ENCODE data around the gene SUCO. TPM values are rescaled to one million over a fixed set of nuclear protein-coding genes. Genes with fewer than 3 reads are reported as not detected.

The SUCO gene
- total RNA-seq, 4 donors from 2014 or later = 30.0 to 32.8 (median 30.7) TPM

DNA sequence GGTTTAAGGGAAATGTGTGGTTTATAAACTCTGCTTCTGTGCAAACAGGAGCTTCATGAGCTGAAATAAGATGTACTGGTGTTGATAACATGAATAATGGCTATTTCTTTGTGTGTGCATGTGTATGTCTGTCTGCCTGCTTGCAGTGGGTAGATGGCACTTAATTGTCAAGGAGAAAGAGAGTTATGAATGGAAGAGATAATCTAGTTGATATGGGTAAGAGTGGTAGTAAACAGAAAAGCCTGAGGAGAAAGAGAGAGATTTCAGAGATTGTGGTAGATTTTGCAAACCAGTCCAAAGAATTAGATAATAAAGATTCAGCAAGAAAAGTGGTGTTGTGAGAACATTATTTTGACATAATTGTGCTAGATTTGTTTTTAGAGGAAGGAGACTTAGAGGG lies 7.7 kb downstream of the SUCO start:
- DNase-seq (ENCODE audit: low spot score in 2 of 2) = no peak
- no peak overlapping the region for H3K4me3 ChIP-seq (ENCODE audit: low read depth, poor library complexity, severe bottlenecking)
- TF ChIP-seq, protein P1, sequence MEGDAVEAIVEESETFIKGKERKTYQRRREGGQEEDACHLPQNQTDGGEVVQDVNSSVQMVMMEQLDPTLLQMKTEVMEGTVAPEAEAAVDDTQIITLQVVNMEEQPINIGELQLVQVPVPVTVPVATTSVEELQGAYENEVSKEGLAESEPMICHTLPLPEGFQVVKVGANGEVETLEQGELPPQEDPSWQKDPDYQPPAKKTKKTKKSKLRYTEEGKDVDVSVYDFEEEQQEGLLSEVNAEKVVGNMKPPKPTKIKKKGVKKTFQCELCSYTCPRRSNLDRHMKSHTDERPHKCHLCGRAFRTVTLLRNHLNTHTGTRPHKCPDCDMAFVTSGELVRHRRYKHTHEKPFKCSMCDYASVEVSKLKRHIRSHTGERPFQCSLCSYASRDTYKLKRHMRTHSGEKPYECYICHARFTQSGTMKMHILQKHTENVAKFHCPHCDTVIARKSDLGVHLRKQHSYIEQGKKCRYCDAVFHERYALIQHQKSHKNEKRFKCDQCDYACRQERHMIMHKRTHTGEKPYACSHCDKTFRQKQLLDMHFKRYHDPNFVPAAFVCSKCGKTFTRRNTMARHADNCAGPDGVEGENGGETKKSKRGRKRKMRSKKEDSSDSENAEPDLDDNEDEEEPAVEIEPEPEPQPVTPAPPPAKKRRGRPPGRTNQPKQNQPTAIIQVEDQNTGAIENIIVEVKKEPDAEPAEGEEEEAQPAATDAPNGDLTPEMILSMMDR (IDR thresholded peaks at IDR 0.05) = no peak
- no peak for TF ChIP-seq POLR2A (IDR thresholded peaks at IDR 0.05)
- intact Hi-C loops (cut with DNase I; ENCODE audit: low total_unique reads) = no loop called here

DNA sequence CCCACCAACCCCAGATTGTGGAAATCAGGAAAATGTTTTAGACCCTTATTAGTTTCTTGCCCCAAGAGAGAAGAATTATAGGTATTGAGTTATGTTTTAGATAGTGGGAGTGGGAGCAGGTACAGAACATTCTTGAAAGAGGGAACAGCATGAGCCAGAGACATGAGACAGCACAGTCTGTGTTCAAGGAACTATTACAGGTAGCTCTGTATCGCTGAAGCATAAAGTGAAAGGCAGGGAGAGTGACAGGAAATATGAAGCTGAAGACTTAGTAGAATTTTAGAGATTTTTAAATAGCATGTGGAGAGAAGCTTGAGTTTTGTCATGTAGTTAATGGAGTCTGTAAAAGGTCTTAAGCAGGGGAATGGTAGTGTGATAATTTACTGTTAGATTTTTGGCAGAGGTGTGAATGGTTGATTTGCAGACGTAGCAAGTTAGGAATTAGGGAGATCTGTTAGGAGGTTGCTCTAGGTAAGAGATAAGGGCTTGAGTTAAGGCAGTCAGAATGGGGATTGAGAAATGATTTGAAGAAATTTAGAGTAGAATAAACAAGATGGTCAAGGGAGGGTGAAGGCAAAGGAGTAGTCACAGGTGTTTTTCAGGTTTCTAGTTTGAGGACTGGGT lies 11.6 kb downstream of the SUCO start:
- TF ChIP-seq, protein P1 (IDR thresholded peaks at IDR 0.05) = no peak
- TF ChIP-seq POLR2A (IDR thresholded peaks at IDR 0.05) = no peak
- intact Hi-C loops (cut with DNase I; ENCODE audit: low total_unique reads) = no loop called here
- 63 to 70% methylated on average over 2 of the region's 2 CpGs for WGBS, 2 donors
- H3K4me3 ChIP-seq (ENCODE audit: low read depth, poor library complexity, severe bottlenecking) = no peak overlapping the region
- no peak for DNase-seq (ENCODE audit: low spot score in 2 of 2)

DNA sequence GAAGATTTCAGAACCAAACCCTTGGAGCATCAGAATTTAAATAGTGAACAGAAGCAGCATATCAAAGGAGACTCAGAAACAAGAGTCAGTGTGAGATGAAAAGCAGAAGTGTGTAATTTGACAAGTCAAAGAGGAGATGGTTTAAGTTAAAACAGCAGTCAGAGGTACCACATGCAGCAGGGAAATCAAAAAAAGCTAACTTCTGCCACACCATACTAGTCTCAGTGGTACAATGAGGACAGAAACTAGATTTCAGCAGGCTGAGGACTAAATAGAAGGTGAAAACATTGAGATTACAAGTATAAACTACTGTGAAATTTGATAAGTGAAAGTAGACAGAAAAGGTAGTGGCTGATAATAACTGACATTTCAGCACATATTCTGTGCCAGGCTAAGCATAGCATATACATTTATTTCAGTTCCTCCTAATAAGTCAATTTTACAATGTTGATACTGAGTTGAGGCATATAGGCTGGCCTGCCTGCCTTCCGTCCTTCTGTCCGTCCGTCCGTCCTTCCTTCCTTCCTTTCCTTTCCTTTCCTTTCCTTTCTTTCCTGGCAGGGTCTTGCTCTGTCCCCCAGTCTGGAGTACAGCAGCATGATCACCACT lies 12.6 kb downstream of the SUCO start:
- H3K4me3 ChIP-seq (ENCODE audit: low read depth, poor library complexity, severe bottlenecking) = no peak overlapping the region
- intact Hi-C loops (cut with DNase I; ENCODE audit: low total_unique reads) = no loop called here
- DNase-seq (ENCODE audit: low spot score in 2 of 2) = no peak
- WGBS, 2 donors = 79 to 91% methylated on average over 4 of the region's 4 CpGs
- TF ChIP-seq, protein P1 (IDR thresholded peaks at IDR 0.05) = no peak
- TF ChIP-seq POLR2A (IDR thresholded peaks at IDR 0.05) = no peak

- 74 to 80% methylated on average over 3 of the region's 3 CpGs for WGBS, 2 donors
- intact Hi-C loops (cut with DNase I; ENCODE audit: low total_unique reads) = no loop called here
- no peak for DNase-seq (ENCODE audit: low spot score in 2 of 2)
- no peak for TF ChIP-seq POLR2A (IDR thresholded peaks at IDR 0.05)
- TF ChIP-seq, protein P1 (IDR thresholded peaks at IDR 0.05) = no peak
- H3K4me3 ChIP-seq (ENCODE audit: low read depth, poor library complexity, severe bottlenecking) = no peak overlapping the region
Observed at GRCh38 chr1:172547071-172547470, 14.1 kb downstream of the SUCO start.

GRCh38 chr1:172549621-172550280 lies 16.8 kb downstream of the SUCO start:
- WGBS, 2 donors = 22% methylated on average over 2 of the region's 2 CpGs
- DNase-seq (ENCODE audit: low spot score in 2 of 2) = no peak
- H3K4me3 ChIP-seq (ENCODE audit: low read depth, poor library complexity, severe bottlenecking) = no peak overlapping the region
- TF ChIP-seq, protein P1 (IDR thresholded peaks at IDR 0.05) = no peak
- no peak for TF ChIP-seq POLR2A (IDR thresholded peaks at IDR 0.05)
- intact Hi-C loops (cut with DNase I; ENCODE audit: low total_unique reads) = no loop called here

Measured in lower leg skin (tissue), 4 donors.